Activated CD4-positive, alpha-beta T cell treated with anti-CD3 and anti-CD28 coated beads, Interleukin-2, amount 10 ng/mL, durations not matched to agents 7 days and 5 days (primary cell): ENCODE measurements around the gene SORCS2. TPM values are rescaled to one million over a fixed set of nuclear protein-coding genes. Genes with fewer than 3 reads are reported as not detected.

Experiments used
- CTCF ChIA-PET: fragments of 350-600 bp; sonication (Branson Sonifier 250); formaldehyde crosslinking; loops from one replicate; lab custom pipeline; 2021; ENCODE audit warnings: antibody characterized with exemption; lab: Charles Lee
- POLR2A ChIA-PET: fragments of 350-600 bp; sonication (Branson Sonifier 250); formaldehyde crosslinking; loops from one replicate; lab custom pipeline; 2021; ENCODE audit warnings: antibody characterized with exemption; lab: Charles Lee
- DNase-seq: peaks from one replicate; pipeline ENCODE4 v3.0.0-alpha.2; 2020
- H3K27ac Mint-ChIP-seq: one replicate; pipeline ENCODE4 v1.8.0; 2021; ENCODE audit warnings: mild to moderate bottlenecking, moderate library complexity, mixed read lengths
- H3K27me3 Mint-ChIP-seq: one replicate; pipeline ENCODE4 v1.8.0; 2021; ENCODE audit warnings: mixed read lengths
- H3K36me3 Mint-ChIP-seq: one replicate; pipeline ENCODE4 v1.8.0; 2021; ENCODE audit warnings: low read depth, mixed read lengths
- H3K4me1 Mint-ChIP-seq: one replicate; pipeline ENCODE4 v1.8.0; 2021; ENCODE audit warnings: mixed read lengths
- H3K4me3 Mint-ChIP-seq: one replicate; pipeline ENCODE4 v1.8.0; 2021; ENCODE audit warnings: mild to moderate bottlenecking, moderate library complexity, mixed read lengths
- H3K9me3 Mint-ChIP-seq: one replicate; pipeline ENCODE4 v1.8.0; 2021; ENCODE audit warnings: mixed read lengths
- total RNA-seq, 2 experiments: library from RNA; stranded (reverse); gene quantifications; one replicate each; pipeline ENCODE4 v1.2.3, GENCODE V29; 2021

SORCS2 gene
- total RNA-seq, 2 experiments from 2014 or later, result not detected

GRCh38 chr4:7470522-7471128, 278.3 kb downstream of the SORCS2 start:
- H3K36me3 Mint-ChIP-seq, result no peaks in the 10 kb centered on the region
- peaks cover 1% of the 10 kb centered on the region for H3K9me3 Mint-ChIP-seq
- no peak for DNase-seq
- H3K4me3 Mint-ChIP-seq, result no peak overlapping the region
- POLR2A ChIA-PET, result no interaction called here
- no peaks in the 10 kb centered on the region for H3K27me3 Mint-ChIP-seq
- CTCF ChIA-PET, result interaction anchor here (0.8 kb wide), 1 partner anchor 13 kb away, joined by 3 read pairs; no protein-coding TSS in a partner anchor
- H3K27ac Mint-ChIP-seq, result no peak overlapping the region
- no peaks in the 10 kb centered on the region for H3K4me1 Mint-ChIP-seq

DNA sequence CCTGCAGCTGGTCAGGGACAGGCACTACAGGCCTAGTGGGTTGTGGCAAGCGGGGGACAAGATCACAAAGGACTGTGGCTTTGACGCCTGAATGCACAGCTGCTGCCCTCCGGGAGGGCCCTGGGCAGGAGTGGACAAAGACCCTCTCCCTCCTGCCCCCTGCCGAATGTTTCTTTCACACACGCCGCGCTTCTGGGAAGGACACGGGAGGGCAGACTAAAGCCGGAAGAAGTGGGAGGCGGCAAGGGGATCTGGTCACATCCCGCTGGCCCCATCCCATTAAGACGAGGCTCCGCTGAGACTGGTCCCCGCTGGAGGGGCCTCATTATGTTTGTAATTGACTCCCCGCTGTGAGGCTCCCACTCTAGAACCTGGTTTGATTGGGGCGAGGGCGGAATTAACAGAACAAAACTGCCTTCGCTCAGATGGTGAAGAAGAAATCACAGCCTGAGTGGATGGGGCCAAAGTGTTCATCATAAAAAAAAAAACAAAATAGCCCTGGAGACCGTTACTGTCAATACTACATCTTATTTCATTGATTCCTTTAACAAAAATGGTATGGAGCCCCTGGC, 280.2 kb downstream of the SORCS2 start:
- CTCF ChIA-PET, result no interaction called here
- no peak overlapping the region for H3K4me3 Mint-ChIP-seq

DNA sequence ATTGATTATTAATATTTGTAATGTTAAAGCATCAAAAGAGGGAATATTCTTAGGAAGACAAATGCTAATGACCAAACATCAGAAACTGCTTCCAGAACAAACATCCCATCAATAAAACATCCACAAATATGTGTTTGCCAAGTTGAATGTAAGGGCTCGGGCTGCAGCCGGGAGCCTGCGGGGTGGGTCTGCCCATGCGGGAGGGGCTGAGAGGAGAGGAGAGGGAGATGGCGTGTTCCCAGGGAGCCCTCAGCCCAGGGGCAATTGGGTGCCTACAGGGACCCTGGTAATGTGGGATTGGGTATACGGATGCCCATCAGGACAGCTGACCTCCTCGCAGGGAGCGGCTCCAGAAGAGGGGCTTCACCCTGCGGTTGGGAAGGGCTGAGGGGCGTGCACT, 280.7 kb downstream of the SORCS2 start:
- CTCF ChIA-PET, result no interaction called here
- H3K36me3 Mint-ChIP-seq, result no peaks in the 10 kb centered on the region
- no peaks in the 10 kb centered on the region for H3K27me3 Mint-ChIP-seq
- no peak overlapping the region for H3K27ac Mint-ChIP-seq
- POLR2A ChIA-PET, result no interaction called here
- H3K4me1 Mint-ChIP-seq, result no peaks in the 10 kb centered on the region
- H3K4me3 Mint-ChIP-seq, result no peak overlapping the region
- DNase-seq, result no peak
- no peaks in the 10 kb centered on the region for H3K9me3 Mint-ChIP-seq

More for the DNA sequence above, 280.2 kb downstream of the SORCS2 start:
- DNase-seq, result no peak
- Mint-ChIP-seq H3K9me3 (no peaks in the 10 kb centered on the region), H3K4me1 (no peaks in the 10 kb centered on the region), H3K36me3 (no peaks in the 10 kb centered on the region), H3K27ac (no peak overlapping the region), H3K27me3 (no peaks in the 10 kb centered on the region)
- POLR2A ChIA-PET, result no interaction called here

GRCh38 chr4:7474320-7474719, 282.0 kb downstream of the SORCS2 start:
- DNase-seq, result no peak
- no peaks in the 10 kb centered on the region for H3K9me3 Mint-ChIP-seq
- H3K27me3 Mint-ChIP-seq, result no peaks in the 10 kb centered on the region
- no peak overlapping the region for H3K27ac Mint-ChIP-seq
- no peak overlapping the region for H3K4me3 Mint-ChIP-seq
- H3K4me1 Mint-ChIP-seq, result no peaks in the 10 kb centered on the region
- CTCF ChIA-PET, result no interaction called here
- H3K36me3 Mint-ChIP-seq, result no peaks in the 10 kb centered on the region
- POLR2A ChIA-PET, result no interaction called here

- no peak for DNase-seq
- Mint-ChIP-seq H3K36me3 (no peaks in the 10 kb centered on the region), H3K27me3 (no peaks in the 10 kb centered on the region), H3K9me3 (no peaks in the 10 kb centered on the region), H3K4me3 (no peak overlapping the region), H3K4me1 (no peaks in the 10 kb centered on the region), H3K27ac (no peak overlapping the region)
- POLR2A ChIA-PET, result no interaction called here
- CTCF ChIA-PET, result no interaction called here
These were observed 282.9 kb downstream of the SORCS2 start for GRCh38 chr4:7475207-7475606.

DNA sequence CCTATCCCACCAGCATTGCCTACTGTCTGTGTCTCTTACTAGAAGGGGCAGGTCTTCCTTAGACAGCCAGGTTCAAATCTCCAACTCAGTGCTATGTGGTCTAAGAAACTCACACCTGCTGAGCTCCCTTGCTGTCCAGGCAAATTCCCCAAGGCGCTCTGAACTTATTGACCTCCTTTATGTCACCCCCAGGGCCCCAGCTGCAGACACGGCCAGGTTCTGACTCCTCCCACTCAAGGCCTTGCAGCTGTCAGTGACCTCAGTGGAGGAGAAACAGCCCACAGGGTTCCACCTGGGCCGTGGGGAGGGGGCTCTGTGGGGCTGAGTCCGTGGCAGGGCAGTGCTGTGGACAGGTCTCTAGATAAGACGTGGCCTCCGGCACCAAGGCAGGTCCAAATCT, 284.5 kb downstream of the SORCS2 start:
- Mint-ChIP-seq H3K9me3 (no peaks in the 10 kb centered on the region), H3K4me1 (no peaks in the 10 kb centered on the region), H3K27ac (no peak overlapping the region), H3K27me3 (no peaks in the 10 kb centered on the region), H3K4me3 (no peak overlapping the region), H3K36me3 (no peaks in the 10 kb centered on the region)
- CTCF ChIA-PET, result no interaction called here
- no peak for DNase-seq
- POLR2A ChIA-PET, result no interaction called here

DNA sequence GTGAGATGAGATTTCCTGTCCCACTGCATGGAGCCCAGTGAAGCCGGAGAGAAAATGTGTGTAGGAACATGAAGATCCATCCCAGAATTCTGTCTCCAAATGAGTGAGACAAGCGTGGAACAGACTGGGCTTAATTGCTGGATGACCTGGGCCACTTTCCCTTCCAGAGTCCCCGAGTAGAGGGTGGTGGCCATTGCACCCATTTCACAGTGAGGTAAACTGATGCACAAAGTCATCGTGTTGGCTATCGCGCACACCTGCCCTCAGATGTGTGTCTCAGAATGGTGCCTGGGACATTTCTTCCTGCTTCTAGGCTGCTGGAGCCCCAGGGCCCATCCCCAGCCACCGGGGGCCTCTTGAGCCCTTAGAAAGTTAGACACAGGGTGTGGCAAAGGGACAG, 285.4 kb downstream of the SORCS2 start:
- no peak overlapping the region for H3K4me3 Mint-ChIP-seq
- no peaks in the 10 kb centered on the region for H3K4me1 Mint-ChIP-seq
- DNase-seq, result no peak
- CTCF ChIA-PET, result no interaction called here
- no peaks in the 10 kb centered on the region for H3K36me3 Mint-ChIP-seq
- no peak overlapping the region for H3K27ac Mint-ChIP-seq
- H3K27me3 Mint-ChIP-seq, result no peaks in the 10 kb centered on the region
- H3K9me3 Mint-ChIP-seq, result no peaks in the 10 kb centered on the region
- POLR2A ChIA-PET, result no interaction called here

DNA sequence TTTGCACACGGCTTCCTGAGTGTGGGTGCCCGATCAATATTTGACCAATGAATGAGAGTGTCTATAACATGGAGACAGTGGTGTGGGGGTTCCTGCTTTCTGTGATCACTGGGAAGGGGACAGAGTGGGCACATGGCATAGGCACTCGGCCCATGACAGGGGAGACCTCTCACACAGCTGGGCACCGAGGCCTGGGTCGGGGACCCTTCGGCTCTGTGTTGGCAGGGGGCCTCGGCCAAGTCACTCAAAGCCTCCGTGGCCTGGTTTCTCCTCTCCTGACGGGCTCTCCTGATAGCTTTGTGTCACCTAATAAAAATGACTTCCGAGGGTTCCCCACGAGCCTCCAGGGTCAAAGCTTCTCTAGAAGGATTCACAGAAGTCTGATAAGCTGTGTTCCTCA, 286.3 kb downstream of the SORCS2 start:
- H3K9me3 Mint-ChIP-seq, result no peaks in the 10 kb centered on the region

GRCh38 chr4:7480423-7480822, 288.1 kb downstream of the SORCS2 start:
- Mint-ChIP-seq H3K36me3 (no peaks in the 10 kb centered on the region), H3K27me3 (no peaks in the 10 kb centered on the region), H3K4me1 (no peaks in the 10 kb centered on the region), H3K4me3 (no peak overlapping the region), H3K27ac (no peak overlapping the region), H3K9me3 (no peaks in the 10 kb centered on the region)
- ChIA-PET CTCF (no interaction called here), POLR2A (no interaction called here)
- no peak for DNase-seq

More for the DNA sequence above, 286.3 kb downstream of the SORCS2 start:
- H3K4me3 Mint-ChIP-seq, result no peak overlapping the region
- H3K27me3 Mint-ChIP-seq, result no peaks in the 10 kb centered on the region
- CTCF ChIA-PET, result no interaction called here
- POLR2A ChIA-PET, result no interaction called here
- H3K36me3 Mint-ChIP-seq, result no peaks in the 10 kb centered on the region
- H3K4me1 Mint-ChIP-seq, result no peaks in the 10 kb centered on the region
- no peak for DNase-seq
- no peak overlapping the region for H3K27ac Mint-ChIP-seq

- Mint-ChIP-seq H3K4me1 (no peaks in the 10 kb centered on the region), H3K27ac (no peak overlapping the region), H3K9me3 (no peaks in the 10 kb centered on the region), H3K4me3 (no peak overlapping the region), H3K27me3 (no peaks in the 10 kb centered on the region), H3K36me3 (no peaks in the 10 kb centered on the region)
- no peak for DNase-seq
- POLR2A ChIA-PET, result no interaction called here
- CTCF ChIA-PET, result no interaction called here
These were observed 288.9 kb downstream of the SORCS2 start for GRCh38 chr4:7481227-7481626.

GRCh38 chr4:7485096-7485495, 292.8 kb downstream of the SORCS2 start:
- Mint-ChIP-seq H3K9me3 (no peaks in the 10 kb centered on the region), H3K4me3 (no peak overlapping the region), H3K4me1 (no peaks in the 10 kb centered on the region), H3K27me3 (peaks cover 7% of the 10 kb centered on the region), H3K27ac (no peak overlapping the region), H3K36me3 (no peaks in the 10 kb centered on the region)
- ChIA-PET CTCF (interaction anchor here (1.7 kb wide), 1 partner anchor 11 kb away, joined by 3 read pairs; no protein-coding TSS in a partner anchor), POLR2A (no interaction called here)
- DNase-seq, result no peak

GRCh38 chr4:7486101-7486500, 293.8 kb downstream of the SORCS2 start:
- Mint-ChIP-seq H3K36me3 (no peaks in the 10 kb centered on the region), H3K4me1 (no peaks in the 10 kb centered on the region), H3K9me3 (no peaks in the 10 kb centered on the region), H3K4me3 (no peak overlapping the region), H3K27me3 (peaks cover 7% of the 10 kb centered on the region), H3K27ac (no peak overlapping the region)
- ChIA-PET POLR2A (no interaction called here), CTCF (interaction anchor here (1.7 kb wide), 1 partner anchor 10 kb away, joined by 3 read pairs; no protein-coding TSS in a partner anchor)
- no peak for DNase-seq

- H3K9me3 Mint-ChIP-seq, result no peaks in the 10 kb centered on the region
- no peak for DNase-seq
- H3K27ac Mint-ChIP-seq, result no peak overlapping the region
- ChIA-PET POLR2A (no interaction called here), CTCF (no interaction called here)
- H3K4me3 Mint-ChIP-seq, result no peak overlapping the region
- no peaks in the 10 kb centered on the region for H3K36me3 Mint-ChIP-seq
- H3K4me1 Mint-ChIP-seq, result no peaks in the 10 kb centered on the region
- peaks cover 7% of the 10 kb centered on the region for H3K27me3 Mint-ChIP-seq
These were observed 295.2 kb downstream of the SORCS2 start for GRCh38 chr4:7487502-7487901.
